ENCODE data around the gene C2.
"Not testable (repeated sequence)": the region's sequence is repeated elsewhere in the genome, so short reads cannot be mapped to it uniquely, and the experiment has no call there.

Gene C2

GRCh38 chr6:31920811-31921210 lies 6.7 kb upstream of the C2 start:
- Histone ChIP-seq H3K36me3 (no peaks in the 10 kb centered on the region), H3K4me3 (ENCODE audit: low read depth in 1 of 2, low read length in 1 of 2) (no peak overlapping the region), H3K9me3 (no peaks in the 10 kb centered on the region), H3K4me1 (ENCODE audit: control insufficient read depth in 1 of 2, insufficient read depth in 1 of 2, low read depth in 1 of 2, low read length in 1 of 2) (no peaks in the 10 kb centered on the region), H3K27ac (no peak overlapping the region), H3K27me3 (no peaks in the 10 kb centered on the region)
- no peak for TF ChIP-seq CTCF (IDR thresholded peaks at IDR 0.05)

- H3K27ac ChIP-seq = no peak overlapping the region
- H3K27me3 ChIP-seq = peaks cover 10% of the 10 kb centered on the region
- TF ChIP-seq CTCF (IDR thresholded peaks at IDR 0.05) = no peak
- no peak overlapping the region for H3K4me3 ChIP-seq (ENCODE audit: low read depth in 1 of 2, low read length in 1 of 2)
- H3K36me3 ChIP-seq = no peaks in the 10 kb centered on the region
- H3K9me3 ChIP-seq = no peaks in the 10 kb centered on the region
- H3K4me1 ChIP-seq (ENCODE audit: control insufficient read depth in 1 of 2, insufficient read depth in 1 of 2, low read depth in 1 of 2, low read length in 1 of 2) = no peaks in the 10 kb centered on the region
These were observed 4.6 kb upstream of the C2 start for GRCh38 chr6:31922942-31923341.

GRCh38 chr6:31927863-31928671 lies 550 bp downstream of the C2 start:
- peaks cover 17% of the 10 kb centered on the region for H3K27me3 ChIP-seq
- H3K9me3 ChIP-seq = no peaks in the 10 kb centered on the region
- no peak for TF ChIP-seq CTCF (IDR thresholded peaks at IDR 0.05)
- H3K36me3 ChIP-seq = no peaks in the 10 kb centered on the region
- H3K4me3 ChIP-seq (ENCODE audit: low read depth in 1 of 2, low read length in 1 of 2) = no peak overlapping the region
- H3K27ac ChIP-seq = no peak overlapping the region
- no peaks in the 10 kb centered on the region for H3K4me1 ChIP-seq (ENCODE audit: control insufficient read depth in 1 of 2, insufficient read depth in 1 of 2, low read depth in 1 of 2, low read length in 1 of 2)

- H3K9me3 ChIP-seq = no peaks in the 10 kb centered on the region
- H3K27ac ChIP-seq = no peak overlapping the region
- no peak for TF ChIP-seq CTCF (IDR thresholded peaks at IDR 0.05)
- peaks cover 17% of the 10 kb centered on the region for H3K27me3 ChIP-seq
- no peaks in the 10 kb centered on the region for H3K36me3 ChIP-seq
- H3K4me1 ChIP-seq (ENCODE audit: control insufficient read depth in 1 of 2, insufficient read depth in 1 of 2, low read depth in 1 of 2, low read length in 1 of 2) = no peaks in the 10 kb centered on the region
- H3K4me3 ChIP-seq (ENCODE audit: low read depth in 1 of 2, low read length in 1 of 2) = no peak overlapping the region
These were observed 1.1 kb downstream of the C2 start for GRCh38 chr6:31928672-31928939.

- Histone ChIP-seq H3K36me3 (no peaks in the 10 kb centered on the region), H3K4me3 (ENCODE audit: low read depth in 1 of 2, low read length in 1 of 2) (no peak overlapping the region), H3K9me3 (no peaks in the 10 kb centered on the region), H3K27ac (no peak overlapping the region), H3K27me3 (peaks cover 17% of the 10 kb centered on the region), H3K4me1 (ENCODE audit: control insufficient read depth in 1 of 2, insufficient read depth in 1 of 2, low read depth in 1 of 2, low read length in 1 of 2) (no peaks in the 10 kb centered on the region)
- no peak for TF ChIP-seq CTCF (IDR thresholded peaks at IDR 0.05)
These were observed 3.4 kb downstream of the C2 start for GRCh38 chr6:31930962-31931361.

- not testable (repeated sequence) for H3K9me3 ChIP-seq; H3K4me3 ChIP-seq (ENCODE audit: low read depth in 1 of 2, low read length in 1 of 2); H3K36me3 ChIP-seq; H3K27ac ChIP-seq; H3K4me1 ChIP-seq (ENCODE audit: control insufficient read depth in 1 of 2, insufficient read depth in 1 of 2, low read depth in 1 of 2, low read length in 1 of 2)
- peaks cover 16% of the 10 kb centered on the region for H3K27me3 ChIP-seq
These were observed 4.6 kb downstream of the C2 start for GRCh38 chr6:31932137-31932536.

Measured in neutrophil (primary cell).